GM12873 (cell line): ENCODE data around the gene SLC35A5.
A peak's percentile ranks its signal among the peaks of the same experiment; 100 is the strongest.

Experiments used
- CTCF ChIP-seq: IDR thresholded peaks from 2 replicates; pipeline ENCODE4 v1.5.1; 2012; ENCODE audit warnings: low read depth, mild to moderate bottlenecking, moderate library complexity, low read length, control low read depth; ENCODE audit not compliant: insufficient read depth; ENCODE audit errors: missing control alignments

Gene SLC35A5

GRCh38 chr3:112561734-112562529 is at the start of gene SLC35A5, which contains the start of gene ATG3:
SLC35A5 (plus strand) TSS chr3:112562045; CDS start chr3:112563404, 1,359 bp downstream.
ATG3 (minus strand) TSS chr3:112561962; CDS start chr3:112561528, 434 bp downstream.
- peak; percentile 19 for TF ChIP-seq CTCF

- TF ChIP-seq CTCF, result no peak
Measured at GRCh38 chr3:112512320-112512719, 49.5 kb upstream of the SLC35A5 start.

DNA sequence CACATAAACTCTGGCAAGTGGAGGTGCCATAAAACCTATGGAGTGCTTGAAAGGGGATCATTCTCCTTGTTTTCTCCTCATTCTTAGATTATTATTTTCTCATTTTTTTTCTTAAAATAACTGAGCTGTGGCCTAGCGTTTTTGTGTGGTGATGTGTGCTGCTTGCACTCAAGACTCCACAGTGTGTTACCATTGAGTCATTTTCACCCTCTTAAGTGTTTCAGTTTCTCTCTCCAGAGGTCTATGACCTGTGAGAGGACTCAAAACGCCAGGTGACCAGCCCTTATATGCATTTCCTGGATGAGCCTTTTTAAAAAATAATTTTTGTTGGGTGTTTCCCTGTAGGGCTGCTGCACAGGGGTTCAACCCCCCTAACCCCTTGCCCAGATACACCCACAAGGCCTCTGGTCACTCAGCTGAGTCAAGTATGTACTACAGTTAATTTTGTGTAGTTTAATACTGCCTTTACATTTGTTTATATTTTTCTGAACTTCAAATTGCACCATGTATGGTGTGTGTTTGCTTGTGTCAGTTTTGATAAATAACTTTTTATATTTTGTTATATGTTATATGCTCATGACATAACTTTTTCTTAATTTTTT is 47.2 kb upstream of the SLC35A5 start:
- no peak for TF ChIP-seq CTCF

DNA sequence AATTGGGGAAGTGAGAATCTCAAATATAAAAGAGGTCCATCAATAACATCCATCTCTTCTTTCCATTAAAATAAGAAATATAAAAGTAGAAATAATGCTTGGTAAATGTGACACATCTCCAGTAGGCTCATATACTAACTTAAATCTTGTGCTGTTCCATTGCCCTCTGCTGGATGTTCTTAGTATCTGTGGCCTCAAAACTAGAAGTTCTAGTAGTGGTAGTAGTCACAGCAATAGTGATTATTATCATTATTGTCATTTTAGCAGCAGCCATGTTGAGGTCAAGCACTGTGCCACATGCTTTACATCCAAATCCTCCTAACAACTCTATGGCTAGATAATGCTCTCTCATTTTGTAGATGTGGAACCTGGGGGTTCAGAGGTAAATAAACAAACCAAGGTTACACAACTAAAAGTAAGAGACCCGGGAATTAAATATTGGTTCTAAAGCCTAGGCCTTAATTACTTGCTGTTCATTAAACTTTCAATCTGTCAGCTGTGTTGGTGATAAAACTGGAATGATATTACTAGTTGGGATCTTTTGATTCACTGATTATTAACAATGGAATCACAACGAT is 42.3 kb upstream of the SLC35A5 start:
- peak; percentile 69 for TF ChIP-seq CTCF

DNA sequence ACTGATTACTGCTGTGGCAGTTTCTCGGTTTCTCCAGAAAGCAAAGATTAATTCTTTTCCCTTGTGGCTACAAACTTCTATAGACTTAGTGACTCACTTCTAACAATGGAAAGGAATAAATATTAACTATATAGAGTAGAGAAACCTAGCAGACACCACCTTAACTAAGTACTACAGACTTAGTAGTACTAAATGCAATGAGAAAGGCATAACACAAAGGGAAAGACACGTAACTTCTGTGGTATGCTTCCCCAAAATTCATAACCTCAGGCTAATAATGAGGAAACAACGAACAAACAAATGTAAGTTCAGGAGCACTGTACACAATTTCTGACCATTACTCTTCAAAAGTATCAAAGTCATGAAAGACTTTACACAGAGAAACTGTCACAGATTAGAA is 31.3 kb upstream of the SLC35A5 start:
- TF ChIP-seq CTCF, result no peak

DNA sequence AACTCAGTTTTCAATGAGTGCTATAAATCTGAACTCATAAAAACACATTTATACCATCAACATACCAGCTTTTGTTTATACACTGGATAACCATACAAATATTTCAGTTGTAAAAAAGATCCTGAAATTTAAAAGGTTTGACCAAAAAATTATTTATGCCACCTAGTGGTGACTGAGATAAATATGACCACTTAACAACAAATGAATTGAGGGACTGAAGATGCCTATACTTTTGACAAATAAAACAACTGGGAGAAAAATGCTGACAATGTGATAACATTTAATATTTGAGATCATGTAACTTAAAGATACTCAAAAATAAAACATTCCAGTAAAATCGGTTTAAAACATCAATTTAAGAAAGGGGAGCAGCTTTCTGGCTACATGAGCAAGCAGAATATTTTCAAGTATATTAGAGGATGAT is 30.5 kb upstream of the SLC35A5 start:
- peak; percentile 19 for TF ChIP-seq CTCF

DNA sequence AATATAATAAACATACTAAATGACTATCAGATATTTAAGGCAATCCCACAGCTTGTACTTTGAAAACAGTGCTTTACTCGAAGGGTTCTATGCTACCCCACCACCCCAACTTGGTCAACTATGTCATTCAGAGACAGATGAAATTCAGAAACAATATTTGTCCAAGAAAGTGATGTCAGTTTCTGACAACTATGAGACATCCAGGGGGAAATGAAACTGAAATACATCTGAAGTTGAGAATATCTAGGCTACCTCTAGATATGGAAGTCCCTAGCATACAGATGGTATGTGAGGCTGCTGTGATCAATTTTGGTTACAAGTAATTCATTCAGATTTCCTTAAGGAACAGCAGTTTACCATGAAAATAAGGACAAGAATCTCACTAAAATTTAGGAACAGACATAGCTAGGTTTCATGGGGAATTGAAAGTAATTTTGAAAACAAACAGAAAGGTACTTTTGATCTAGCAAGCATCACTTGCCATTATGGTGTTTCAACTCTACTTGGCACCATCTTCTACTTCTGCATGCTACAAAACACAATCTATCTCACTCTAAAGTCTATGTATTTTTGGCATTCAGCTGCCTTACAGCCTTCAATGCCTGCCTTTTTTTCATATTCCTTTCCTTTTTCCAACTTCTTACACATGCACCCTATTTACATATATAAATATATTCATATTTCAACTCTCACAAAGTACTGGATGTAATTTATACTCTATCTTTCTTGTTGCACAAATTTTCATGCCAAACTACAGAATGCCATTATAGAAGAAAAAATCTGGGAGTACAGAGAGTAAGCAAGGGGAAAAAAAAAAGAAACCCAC is 21.8 kb upstream of the SLC35A5 start:
- TF ChIP-seq CTCF, result no peak
